ENCODE measurements around the gene NHERF2. TPM values are rescaled to one million over a fixed set of nuclear protein-coding genes. Genes with fewer than 3 reads are reported as not detected.

The NHERF2 gene
- total RNA-seq, 2 experiments from 2014 or later, result 1.1 to 1.4 TPM

DNA sequence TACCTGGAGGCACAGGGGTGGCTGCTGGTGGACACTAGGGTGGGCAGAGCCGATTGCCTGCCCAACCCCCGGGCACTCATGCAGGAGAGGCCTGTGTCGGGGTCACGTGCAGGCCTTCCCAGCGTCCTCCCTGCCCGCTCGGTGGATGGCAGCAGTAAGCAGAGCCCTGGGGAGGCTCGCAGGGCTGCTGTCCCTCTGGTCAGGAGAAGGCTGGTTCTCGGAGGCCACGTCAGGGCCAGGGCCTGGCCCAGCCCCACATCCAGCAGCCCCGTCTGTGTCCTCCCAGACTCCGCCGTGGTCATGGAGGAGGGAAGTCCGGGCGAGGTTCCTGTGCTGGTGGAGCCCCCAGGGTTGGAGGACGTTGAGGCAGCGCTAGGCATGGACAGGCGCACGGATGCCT, 56.7 kb downstream of the NHERF2 start:
- ChIA-PET POLR2A (no interaction called here), CTCF (interaction anchor here (1.6 kb wide), 1 partner anchor 12 kb away, joined by 3 read pairs; no protein-coding TSS in a partner anchor)

DNA sequence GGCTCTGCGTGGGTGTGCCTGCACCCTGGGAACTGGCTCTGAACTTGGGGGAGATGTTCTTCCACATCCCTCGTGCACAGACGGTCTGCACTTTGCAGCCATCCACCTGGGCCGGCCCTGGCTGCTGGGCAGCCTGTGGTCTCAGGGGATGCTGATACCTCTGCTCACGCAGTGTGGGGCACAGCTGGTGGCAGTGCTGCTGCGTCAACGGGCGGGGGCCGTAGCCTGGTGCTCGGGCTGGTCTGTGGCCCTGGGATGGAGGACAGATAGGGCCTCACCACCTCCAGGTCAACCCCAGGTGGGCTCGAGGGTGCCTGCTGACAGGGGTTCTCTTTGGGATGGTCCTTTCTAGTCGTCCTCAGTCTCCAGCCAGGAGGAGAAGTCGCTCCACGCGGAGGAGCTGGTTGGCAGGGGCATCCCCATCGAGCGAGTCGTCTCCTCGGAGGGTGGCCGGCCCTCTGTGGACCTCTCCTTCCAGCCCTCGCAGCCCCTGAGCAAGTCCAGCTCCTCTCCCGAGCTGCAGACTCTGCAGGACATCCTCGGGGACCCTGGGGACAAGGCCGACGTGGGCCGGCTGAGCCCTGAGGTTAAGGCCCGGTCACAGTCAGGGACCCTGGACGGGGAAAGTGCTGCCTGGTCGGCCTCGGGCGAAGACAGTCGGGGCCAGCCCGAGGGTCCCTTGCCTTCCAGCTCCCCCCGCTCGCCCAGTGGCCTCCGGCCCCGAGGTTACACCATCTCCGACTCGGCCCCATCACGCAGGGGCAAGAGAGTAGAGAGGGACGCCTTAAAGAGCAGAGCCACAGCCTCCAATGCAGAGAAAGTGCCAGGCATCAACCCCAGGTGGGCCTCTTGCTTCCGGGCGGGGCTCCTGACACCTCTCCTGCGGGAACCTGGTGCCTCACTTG, 57.4 kb downstream of the NHERF2 start:
- no peaks in the 10 kb centered on the region for H3K9me3 Mint-ChIP-seq
- H3K4me1 Mint-ChIP-seq, result no peaks in the 10 kb centered on the region
- H3K27me3 Mint-ChIP-seq, result no peaks in the 10 kb centered on the region
- H3K4me3 Mint-ChIP-seq, result no peak overlapping the region
- POLR2A ChIA-PET, result no interaction called here
- DNase-seq, result no peak
- CTCF ChIA-PET, result interaction anchor here (1.6 kb wide), 1 partner anchor 13 kb away, joined by 3 read pairs; no protein-coding TSS in a partner anchor
- H3K27ac Mint-ChIP-seq, result no peak overlapping the region
- H3K36me3 Mint-ChIP-seq (ENCODE audit: low read depth), result no peaks in the 10 kb centered on the region

More for the DNA sequence above, 56.7 kb downstream of the NHERF2 start:
- Mint-ChIP-seq H3K27me3 (no peaks in the 10 kb centered on the region), H3K27ac (no peak overlapping the region), H3K9me3 (no peaks in the 10 kb centered on the region), H3K4me3 (no peak overlapping the region), H3K36me3 (ENCODE audit: low read depth) (peaks cover 3% of the 10 kb centered on the region), H3K4me1 (no peaks in the 10 kb centered on the region)
- no peak for DNase-seq

DNA sequence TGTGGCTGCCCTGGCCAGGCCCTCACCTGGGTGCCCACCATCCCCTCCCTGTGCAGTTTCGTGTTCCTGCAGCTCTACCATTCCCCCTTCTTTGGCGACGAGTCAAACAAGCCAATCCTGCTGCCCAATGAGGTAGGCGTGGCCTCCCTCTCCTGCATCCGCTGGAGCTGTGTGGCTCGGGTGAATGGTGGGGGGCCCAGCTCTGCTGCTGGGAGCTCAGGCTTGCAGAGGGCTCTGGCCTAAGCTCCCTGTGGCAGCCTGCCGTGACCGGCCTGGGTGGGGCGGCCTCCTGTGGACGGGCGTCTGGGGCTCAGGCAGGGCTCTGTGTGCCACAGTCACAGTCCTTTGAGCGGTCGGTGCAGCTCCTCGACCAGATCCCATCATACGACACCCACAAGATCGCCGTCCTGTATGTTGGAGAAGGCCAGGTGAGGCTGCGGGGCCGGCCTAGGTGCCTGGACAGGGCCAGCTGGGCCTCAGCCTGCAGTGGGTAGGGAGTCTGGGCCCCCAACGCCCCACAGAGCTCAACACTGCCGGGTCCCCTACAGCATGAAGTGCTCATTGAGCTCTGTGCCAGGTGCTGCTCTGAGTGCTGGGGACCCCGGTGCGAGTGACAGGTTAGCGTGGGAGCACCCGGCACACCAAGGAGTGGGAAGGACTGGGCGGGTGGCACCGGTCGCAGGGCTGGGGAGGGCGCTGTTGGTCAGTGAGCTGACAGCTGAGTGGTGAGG, 58.4 kb downstream of the NHERF2 start:
- Mint-ChIP-seq H3K27me3 (no peaks in the 10 kb centered on the region), H3K4me3 (no peak overlapping the region)
- POLR2A ChIA-PET, result no interaction called here

DNA sequence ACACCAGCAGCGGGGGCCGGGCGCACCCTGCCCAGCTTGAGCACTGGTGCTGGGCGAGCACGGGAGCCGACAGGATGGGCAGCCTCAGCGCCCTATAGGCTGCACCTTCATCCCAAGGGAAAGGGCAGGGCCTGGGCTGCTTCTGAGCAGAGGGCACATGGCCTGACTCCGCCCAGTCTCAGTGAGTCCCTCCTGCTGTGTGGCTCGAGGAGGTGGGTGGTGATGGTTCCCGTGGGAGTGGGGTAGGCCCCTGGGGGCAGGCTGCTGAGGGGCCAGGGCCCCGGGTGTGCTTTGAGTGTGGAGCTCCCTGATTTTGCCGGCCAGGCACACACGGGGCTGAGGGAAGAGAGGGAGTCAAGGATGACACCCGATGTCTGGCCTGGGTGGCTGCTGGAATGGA, 59.0 kb downstream of the NHERF2 start:
- DNase-seq, result no peak
- H3K9me3 Mint-ChIP-seq, result no peaks in the 10 kb centered on the region
- H3K27ac Mint-ChIP-seq, result no peak overlapping the region
- H3K4me1 Mint-ChIP-seq, result no peaks in the 10 kb centered on the region
- CTCF ChIA-PET, result no interaction called here
- POLR2A ChIA-PET, result no interaction called here
- peaks cover 2% of the 10 kb centered on the region for H3K36me3 Mint-ChIP-seq (ENCODE audit: low read depth)
- H3K27me3 Mint-ChIP-seq, result no peaks in the 10 kb centered on the region
- no peak overlapping the region for H3K4me3 Mint-ChIP-seq

More for the DNA sequence above, 58.4 kb downstream of the NHERF2 start:
- CTCF ChIA-PET, result no interaction called here
- H3K36me3 Mint-ChIP-seq (ENCODE audit: low read depth), result no peaks in the 10 kb centered on the region
- H3K9me3 Mint-ChIP-seq, result no peaks in the 10 kb centered on the region
- H3K27ac Mint-ChIP-seq, result no peak overlapping the region
- H3K4me1 Mint-ChIP-seq, result no peaks in the 10 kb centered on the region
- DNase-seq, result no peak

DNA sequence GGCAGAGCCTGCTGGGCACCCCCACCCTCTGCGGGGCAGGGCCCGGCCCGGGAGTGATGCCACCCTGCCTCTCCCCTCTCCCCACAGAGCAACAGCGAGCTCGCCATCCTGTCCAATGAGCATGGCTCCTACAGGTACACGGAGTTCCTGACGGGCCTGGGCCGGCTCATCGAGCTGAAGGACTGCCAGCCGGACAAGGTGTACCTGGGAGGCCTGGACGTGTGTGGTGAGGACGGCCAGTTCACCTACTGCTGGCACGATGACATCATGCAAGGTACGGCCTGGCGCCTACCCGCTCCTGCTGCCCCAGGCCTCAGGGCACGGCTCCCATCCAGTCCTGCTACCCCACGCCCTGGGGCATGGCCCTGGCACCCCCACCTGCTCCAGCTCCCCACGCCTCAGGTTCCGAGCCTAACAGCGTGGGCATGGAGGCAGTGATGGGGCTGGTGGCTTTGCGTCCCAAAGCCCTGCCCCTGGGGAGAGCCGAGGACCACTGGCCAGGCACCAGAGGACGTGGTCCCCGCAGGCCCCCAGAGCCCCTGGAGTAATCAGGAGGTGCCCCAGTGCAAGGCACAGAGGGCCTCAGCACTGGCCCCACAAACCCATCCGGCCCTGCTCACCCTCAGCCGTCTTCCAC, 59.5 kb downstream of the NHERF2 start:
- H3K9me3 Mint-ChIP-seq, result no peaks in the 10 kb centered on the region
- no peaks in the 10 kb centered on the region for H3K27me3 Mint-ChIP-seq
- no peaks in the 10 kb centered on the region for H3K4me1 Mint-ChIP-seq
- CTCF ChIA-PET, result no interaction called here
- H3K36me3 Mint-ChIP-seq (ENCODE audit: low read depth), result peaks cover 2% of the 10 kb centered on the region
- no peak for DNase-seq
- POLR2A ChIA-PET, result no interaction called here
- no peak overlapping the region for H3K4me3 Mint-ChIP-seq
- no peak overlapping the region for H3K27ac Mint-ChIP-seq

DNA sequence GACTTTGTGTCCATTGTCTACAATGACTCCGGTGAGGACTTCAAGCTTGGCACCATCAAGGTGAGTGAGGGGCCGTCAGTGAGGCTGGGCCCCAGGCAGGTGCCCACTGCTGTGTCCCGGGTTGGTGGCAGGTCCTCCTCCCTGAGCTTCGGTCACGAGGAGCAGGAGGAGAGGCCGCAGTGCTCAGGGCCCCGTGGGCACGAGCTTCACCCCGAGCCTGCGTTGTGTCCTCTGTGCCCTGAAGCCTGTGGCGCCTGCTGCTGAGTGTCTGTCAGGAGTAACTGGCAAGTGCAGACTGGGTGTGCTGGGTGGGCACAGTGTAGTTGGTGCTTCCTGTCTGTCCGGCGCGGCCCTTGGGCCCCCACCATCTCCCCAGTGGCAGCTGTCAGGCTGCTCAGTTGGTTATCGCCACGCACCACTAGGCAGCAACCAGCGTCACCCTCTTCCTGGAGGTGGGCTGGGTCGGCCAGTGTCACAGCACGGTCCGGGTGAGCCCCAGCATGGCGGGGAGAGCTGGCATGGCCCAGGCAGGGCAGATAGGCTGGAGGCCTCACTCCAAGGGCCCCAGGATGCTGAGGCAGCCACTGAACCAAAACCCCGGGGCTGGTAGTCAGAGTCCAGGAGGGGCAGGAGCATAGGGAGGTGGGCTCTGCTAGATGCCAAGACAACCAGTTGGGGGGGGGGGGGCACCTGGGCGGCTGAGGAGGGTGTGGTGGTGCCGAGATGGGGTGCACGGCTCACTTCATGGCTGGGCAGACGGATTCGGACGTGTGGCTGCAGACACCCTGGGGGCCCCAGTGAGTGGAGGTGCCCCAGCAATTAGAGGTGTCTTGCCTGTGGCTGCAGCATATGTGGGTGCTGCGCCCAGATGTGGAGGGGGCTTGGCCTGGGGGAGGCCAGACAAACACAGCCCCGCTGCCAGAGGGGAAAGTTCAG, 60.4 kb downstream of the NHERF2 start:
- ChIA-PET CTCF (no interaction called here), POLR2A (no interaction called here)
- DNase-seq, result no peak
- Mint-ChIP-seq H3K4me1 (no peaks in the 10 kb centered on the region), H3K27ac (no peak overlapping the region), H3K9me3 (no peaks in the 10 kb centered on the region), H3K36me3 (ENCODE audit: low read depth) (peaks cover 2% of the 10 kb centered on the region), H3K27me3 (no peaks in the 10 kb centered on the region), H3K4me3 (no peak overlapping the region)

DNA sequence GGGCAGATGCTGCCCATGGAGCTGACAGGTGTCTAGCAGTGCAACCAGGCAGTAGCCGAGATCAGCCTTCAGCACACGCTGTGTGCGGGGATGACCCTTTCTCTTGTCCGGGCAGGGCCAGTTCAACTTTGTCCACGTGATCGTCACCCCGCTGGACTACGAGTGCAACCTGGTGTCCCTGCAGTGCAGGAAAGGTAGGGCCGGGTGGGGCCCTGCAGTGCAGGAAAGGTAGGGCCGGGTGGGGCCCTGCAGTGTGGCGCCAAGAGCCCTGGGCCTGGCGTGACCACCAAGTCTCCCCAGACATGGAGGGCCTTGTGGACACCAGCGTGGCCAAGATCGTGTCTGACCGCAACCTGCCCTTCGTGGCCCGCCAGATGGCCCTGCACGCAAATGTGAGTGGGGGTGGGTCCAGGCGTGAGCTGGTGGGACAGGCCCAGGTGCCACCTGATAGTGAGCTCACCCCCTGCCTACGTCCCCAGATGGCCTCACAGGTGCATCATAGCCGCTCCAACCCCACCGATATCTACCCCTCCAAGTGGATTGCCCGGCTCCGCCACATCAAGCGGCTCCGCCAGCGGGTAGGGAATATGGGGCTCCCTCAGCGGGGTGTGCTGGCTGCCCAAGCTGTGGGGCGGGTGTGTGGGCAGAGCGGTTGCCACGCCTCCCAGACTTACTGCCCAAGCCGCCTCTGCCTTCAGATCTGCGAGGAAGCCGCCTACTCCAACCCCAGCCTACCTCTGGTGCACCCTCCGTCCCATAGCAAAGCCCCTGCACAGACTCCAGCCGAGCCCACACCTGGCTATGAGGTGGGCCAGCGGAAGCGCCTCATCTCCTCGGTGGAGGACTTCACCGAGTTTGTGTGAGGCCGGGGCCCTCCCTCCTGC, 61.3 kb downstream of the NHERF2 start:
- ChIA-PET POLR2A (no interaction called here), CTCF (no interaction called here)
- Mint-ChIP-seq H3K9me3 (no peaks in the 10 kb centered on the region), H3K27ac (peak overlapping the region; percentile 41), H3K4me1 (no peaks in the 10 kb centered on the region), H3K36me3 (ENCODE audit: low read depth) (peaks cover 2% of the 10 kb centered on the region), H3K4me3 (no peak overlapping the region), H3K27me3 (no peaks in the 10 kb centered on the region)
- no peak for DNase-seq

Other genes starting within 250 kb of the NHERF2 start
- gene SPSB3, start 244.3 kb upstream of the NHERF2 start, total RNA-seq, result 10 to 100 TPM; 38.0 to 42.9 TPM
- gene NUBP2, start 243.9 kb upstream of the NHERF2 start, total RNA-seq, result 10 to 100 TPM; 40.2 to 53.8 TPM
- gene IGFALS, start 233.2 kb upstream of the NHERF2 start, total RNA-seq, result under 1 TPM in 1 of 2 experiments, not detected in 1; 0.15 TPM
- 10 to 100 TPM; 34.9 to 45.6 TPM for gene HAGH, start 200.1 kb upstream of the NHERF2 start, total RNA-seq
- 10 to 100 TPM; 11.3 to 12.9 TPM for gene FAHD1, start 199.7 kb upstream of the NHERF2 start, total RNA-seq
- not detected for gene MEIOB, start 154.7 kb upstream of the NHERF2 start, total RNA-seq
- gene HS3ST6, start 108.5 kb upstream of the NHERF2 start, total RNA-seq, result not detected
- gene MSRB1, start 83.7 kb upstream of the NHERF2 start, total RNA-seq, result 10 to 100 TPM; 12.8 to 13.6 TPM
- gene RPL3L, start 72.2 kb upstream of the NHERF2 start, total RNA-seq, result not detected
- gene NDUFB10, start 67.4 kb upstream of the NHERF2 start, total RNA-seq, result 100 to 1,000 TPM; 103 to 125 TPM
- 1,000 to 10,000 TPM; 2,564 to 2,882 TPM for gene RPS2, start 62.1 kb upstream of the NHERF2 start, total RNA-seq
- not detected for gene RNF151, start 60.0 kb upstream of the NHERF2 start, total RNA-seq
- gene TBL3, start 54.8 kb upstream of the NHERF2 start, total RNA-seq, result 10 to 100 TPM; 26.1 to 27.0 TPM
- under 1 TPM; 0.87 to 0.89 TPM for gene NOXO1, start 45.4 kb upstream of the NHERF2 start, total RNA-seq
- 10 to 100 TPM; 23.8 to 25.2 TPM for gene GFER, start 42.7 kb upstream of the NHERF2 start, total RNA-seq
- gene SYNGR3, start 36.9 kb upstream of the NHERF2 start, total RNA-seq, result 1 to 10 TPM; 1.3 to 1.9 TPM
- 10 to 100 TPM; 56.3 to 56.5 TPM for gene ZNF598, start 17.1 kb upstream of the NHERF2 start, total RNA-seq
- under 1 TPM; 0.42 to 0.69 TPM for gene NPW, start 7.1 kb upstream of the NHERF2 start, total RNA-seq
- gene NTHL1, start 20.9 kb downstream of the NHERF2 start, total RNA-seq, result 10 to 100 TPM; 23.8 to 34.4 TPM
- 100 to 1,000 TPM; 112 to 115 TPM for gene TSC2, start 21.1 kb downstream of the NHERF2 start, total RNA-seq
- 10 to 100 TPM; 72.9 to 77.2 TPM for gene PKD1, start 109.0 kb downstream of the NHERF2 start, total RNA-seq
- under 1 TPM; 0.20 to 0.42 TPM for gene RAB26, start 121.7 kb downstream of the NHERF2 start, total RNA-seq
- 10 to 100 TPM; 55.6 to 59.7 TPM for gene TRAF7, start 128.9 kb downstream of the NHERF2 start, total RNA-seq
- gene CASKIN1, start 169.7 kb downstream of the NHERF2 start, total RNA-seq, result under 1 TPM; 0.07 to 0.19 TPM
- 10 to 100 TPM; 35.9 to 36.4 TPM for gene MLST8, start 178.6 kb downstream of the NHERF2 start, total RNA-seq
- 10 to 100 TPM; 13.9 to 17.4 TPM for gene BRICD5, start 184.0 kb downstream of the NHERF2 start, total RNA-seq
- gene PGP, start 187.9 kb downstream of the NHERF2 start, total RNA-seq, result 10 to 100 TPM; 19.4 to 22.9 TPM
- 10 to 100 TPM; 28.8 to 32.6 TPM for gene E4F1, start 196.7 kb downstream of the NHERF2 start, total RNA-seq
- 1 to 10 TPM; 2.0 to 3.4 TPM for gene DNASE1L2, start 209.5 kb downstream of the NHERF2 start, total RNA-seq
- 10 to 100 TPM; 30.8 to 42.5 TPM for gene ECI1, start 224.7 kb downstream of the NHERF2 start, total RNA-seq
- 100 to 1,000 TPM; 230 to 238 TPM for gene RNPS1, start 241.2 kb downstream of the NHERF2 start, total RNA-seq